PC-3 (cell line): ENCODE measurements around the gene PM20D2. TPM values are rescaled to one million over a fixed set of nuclear protein-coding genes. Genes with fewer than 3 reads are reported as not detected.

Experiments
- ATAC-seq: fragments of 200-7000 bp; cut with Tn5 transposase; 2 replicates; pipeline ENCODE4 v1.9.1; 2020; ENCODE audit warnings: mild to moderate bottlenecking, moderate library complexity
- BruUV-seq: library from RNA; stranded (reverse); fragments of 400-500 nt; replicated peaks from 2 replicates; lab custom pipeline; 2021; lab: Mats Ljungman, UMichigan
- CTCF ChIA-PET: fragments of 300-600 bp; sonication (Branson Sonifier 250); formaldehyde crosslinking; loops from one replicate; lab custom pipeline; 2022; ENCODE audit warnings: antibody characterized with exemption; lab: Charles Lee
- POLR2A ChIA-PET: fragments of 300-600 bp; sonication (Branson Sonifier 250); formaldehyde crosslinking; loops from one replicate; lab custom pipeline; 2022; ENCODE audit warnings: antibody characterized with exemption; ENCODE audit not compliant: unreplicated experiment; lab: Charles Lee
- DNase-seq: peaks from one replicate; pipeline ENCODE4 v3.0.0-alpha.2; 2015
- H2AFZ ChIP-seq: fragments of 300-600 bp; sonication (generic); 2 replicates; pipeline ENCODE4 v1.6.0; 2016; ENCODE audit warnings: antibody characterized with exemption, low read length
- H3F3A ChIP-seq: fragments of 300-600 bp; sonication (generic); one replicate; pipeline ENCODE4 v1.6.0; 2017; ENCODE audit warnings: antibody characterized with exemption, low read length, control low read depth, mild to moderate bottlenecking; ENCODE audit not compliant: unreplicated experiment
- H3K27ac ChIP-seq: fragments of 300-600 bp; sonication (generic); 2 replicates; pipeline ENCODE4 v1.5.1; 2016; ENCODE audit warnings: mild to moderate bottlenecking, low read length
- H3K27me3 ChIP-seq: fragments of 300-600 bp; sonication (generic); 2 replicates; pipeline ENCODE4 v1.6.1; 2016; ENCODE audit warnings: low read length, mixed read lengths
- H3K36me3 ChIP-seq: fragments of 300-600 bp; sonication (generic); 2 replicates; pipeline ENCODE4 v1.6.1; 2016; ENCODE audit warnings: low read depth, mixed run types, low read length, mixed read lengths
- H3K4me1 ChIP-seq: fragments of 300-600 bp; sonication (generic); 2 replicates; pipeline ENCODE4 v1.5.1; 2016; ENCODE audit warnings: low read length; ENCODE audit not compliant: insufficient read depth
- H3K4me2 ChIP-seq: fragments of 300-600 bp; sonication (generic); 2 replicates; pipeline ENCODE4 v1.6.0; 2016; ENCODE audit warnings: low read length
- H3K4me3 ChIP-seq: fragments of 300-600 bp; sonication (generic); 2 replicates; pipeline ENCODE4 v1.5.1; 2016; ENCODE audit warnings: mild to moderate bottlenecking, low read length, mixed read lengths
- H3K79me2 ChIP-seq: fragments of 300-600 bp; sonication (generic); 2 replicates; pipeline ENCODE4 v1.6.1; 2017; ENCODE audit warnings: low read length, mixed read lengths
- H3K9ac ChIP-seq: fragments of 300-600 bp; sonication (generic); 2 replicates; pipeline ENCODE4 v1.6.0; 2016; ENCODE audit warnings: mild to moderate bottlenecking, low read length
- H3K9me2 ChIP-seq: fragments of 300-600 bp; sonication (generic); replicated peaks from 2 replicates; pipeline ENCODE4 v1.6.1; 2016; ENCODE audit warnings: mixed run types, low read length, mixed read lengths
- H3K9me3 ChIP-seq: fragments of 300-600 bp; sonication (generic); 2 replicates; pipeline ENCODE4 v1.6.1; 2016; ENCODE audit warnings: low read length, mixed read lengths
- H4K20me1 ChIP-seq: fragments of 300-600 bp; sonication (generic); 2 replicates; pipeline ENCODE4 v1.6.1; 2016; ENCODE audit warnings: low read length, mixed read lengths
- EZH2 ChIP-seq: fragments of 300-600 bp; sonication (generic); IDR thresholded peaks from one replicate; pipeline ENCODE4 v1.6.1; 2017; ENCODE audit warnings: antibody characterized with exemption, mild to moderate bottlenecking, low read length; ENCODE audit not compliant: unreplicated experiment
- EZH2phosphoT487 ChIP-seq: fragments of 300-600 bp; sonication (generic); IDR thresholded peaks from 2 replicates; pipeline ENCODE4 v1.6.1; 2018; ENCODE audit warnings: mild to moderate bottlenecking, antibody characterized with exemption, low read length, borderline replicate concordance
- intact Hi-C: fragments of 100-400 bp; cut with micrococcal nuclease; formaldehyde crosslinking; loops from 2 replicates; pipeline ENCODE4 v1.9.0; 2023
- total RNA-seq: library from RNA; depleted of rRNA; stranded (reverse); fragments of >200 nt; gene quantifications from 2 replicates; pipeline ENCODE4 v1.2.3, GENCODE V29; 2014; rRNA removed
- TF ChIP-seq, protein P1 (sequence below): fragments of 300-600 bp; sonication (generic); conservative IDR thresholded peaks from 2 replicates; pipeline ENCODE4 v1.5.1; 2017; ENCODE audit warnings: antibody characterized with exemption, low read depth, mild to moderate bottlenecking, low read length

PM20D2 gene
- total RNA-seq, 1 experiment from 2014 or later = 17.3 TPM

DNA sequence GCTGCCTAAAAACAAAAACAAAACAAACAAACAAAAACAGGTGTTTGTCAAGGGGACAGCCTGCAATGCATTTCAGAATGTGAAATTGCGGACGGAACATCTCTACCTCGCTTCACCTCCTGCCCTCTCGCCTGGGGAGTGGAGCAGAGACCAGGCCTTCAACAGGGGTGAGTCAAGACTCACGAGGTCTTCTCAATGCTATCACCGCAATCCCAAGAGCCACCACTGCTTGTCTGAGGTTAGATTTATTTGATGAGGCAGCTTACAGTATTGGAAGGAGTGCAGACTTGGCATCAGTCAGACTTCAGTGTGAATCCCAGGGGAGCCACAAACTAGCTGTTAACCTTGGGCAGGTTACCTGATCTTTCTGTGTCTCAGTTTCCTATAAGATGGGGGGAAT is 63.6 kb downstream of the PM20D2 start:
- Histone ChIP-seq H3K27ac (no peak overlapping the region), H3K4me3 (no peak overlapping the region), H3K9me2 (no peaks in the 10 kb centered on the region), H3F3A (no peaks in the 10 kb centered on the region), H3K79me2 (no peaks in the 10 kb centered on the region), H3K36me3 (no peaks in the 10 kb centered on the region), H3K4me2 (no peak overlapping the region), H3K27me3 (no peaks in the 10 kb centered on the region), H3K4me1 (no peaks in the 10 kb centered on the region), H4K20me1 (no peaks in the 10 kb centered on the region), H3K9me3 (no peaks in the 10 kb centered on the region), H2AFZ (no peak overlapping the region), H3K9ac (no peak overlapping the region)
- intact Hi-C loops = no loop called here
- POLR2A ChIA-PET = no interaction called here
- CTCF ChIA-PET = no interaction called here
- no TSS peak for BruUV-seq
- DNase-seq (no peak), ATAC-seq (no peak)
- no peak for TF ChIP-seq EZH2
- TF ChIP-seq EZH2phosphoT487 = no peak
- TF ChIP-seq, protein P1, sequence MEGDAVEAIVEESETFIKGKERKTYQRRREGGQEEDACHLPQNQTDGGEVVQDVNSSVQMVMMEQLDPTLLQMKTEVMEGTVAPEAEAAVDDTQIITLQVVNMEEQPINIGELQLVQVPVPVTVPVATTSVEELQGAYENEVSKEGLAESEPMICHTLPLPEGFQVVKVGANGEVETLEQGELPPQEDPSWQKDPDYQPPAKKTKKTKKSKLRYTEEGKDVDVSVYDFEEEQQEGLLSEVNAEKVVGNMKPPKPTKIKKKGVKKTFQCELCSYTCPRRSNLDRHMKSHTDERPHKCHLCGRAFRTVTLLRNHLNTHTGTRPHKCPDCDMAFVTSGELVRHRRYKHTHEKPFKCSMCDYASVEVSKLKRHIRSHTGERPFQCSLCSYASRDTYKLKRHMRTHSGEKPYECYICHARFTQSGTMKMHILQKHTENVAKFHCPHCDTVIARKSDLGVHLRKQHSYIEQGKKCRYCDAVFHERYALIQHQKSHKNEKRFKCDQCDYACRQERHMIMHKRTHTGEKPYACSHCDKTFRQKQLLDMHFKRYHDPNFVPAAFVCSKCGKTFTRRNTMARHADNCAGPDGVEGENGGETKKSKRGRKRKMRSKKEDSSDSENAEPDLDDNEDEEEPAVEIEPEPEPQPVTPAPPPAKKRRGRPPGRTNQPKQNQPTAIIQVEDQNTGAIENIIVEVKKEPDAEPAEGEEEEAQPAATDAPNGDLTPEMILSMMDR = no peak

DNA sequence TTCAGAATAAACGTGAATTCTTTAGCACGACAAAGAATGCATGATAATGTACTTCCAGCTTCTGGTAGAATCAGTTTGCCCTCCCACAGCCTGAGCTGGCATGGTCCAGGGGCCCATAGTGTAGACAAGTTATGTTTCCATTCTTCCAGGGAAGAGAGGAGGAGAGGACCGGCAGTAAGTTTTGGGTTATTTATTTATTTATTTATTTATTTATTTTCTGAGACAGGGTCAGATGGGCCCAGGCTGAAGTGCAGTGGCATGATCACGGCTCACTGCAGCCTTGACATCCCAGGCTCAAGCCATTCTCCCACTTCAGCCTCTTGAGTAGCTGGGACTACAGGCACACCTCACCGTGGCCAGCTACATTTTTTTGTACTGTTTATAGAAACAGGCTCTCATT is 66.6 kb downstream of the PM20D2 start:
- Histone ChIP-seq H3F3A (no peaks in the 10 kb centered on the region), H3K79me2 (no peaks in the 10 kb centered on the region), H3K27me3 (no peaks in the 10 kb centered on the region), H3K4me1 (no peaks in the 10 kb centered on the region), H3K27ac (no peak overlapping the region), H2AFZ (no peak overlapping the region), H3K4me2 (no peak overlapping the region), H3K9me2 (no peaks in the 10 kb centered on the region), H3K36me3 (no peaks in the 10 kb centered on the region), H4K20me1 (no peaks in the 10 kb centered on the region), H3K4me3 (no peak overlapping the region), H3K9ac (no peak overlapping the region), H3K9me3 (no peaks in the 10 kb centered on the region)
- BruUV-seq = no TSS peak
- POLR2A ChIA-PET = no interaction called here
- DNase-seq = no peak
- TF ChIP-seq, protein P1 = no peak
- TF ChIP-seq EZH2 (no peak), EZH2phosphoT487 (no peak)
- intact Hi-C loops = no loop called here
- no peak for ATAC-seq
- CTCF ChIA-PET = no interaction called here

DNA sequence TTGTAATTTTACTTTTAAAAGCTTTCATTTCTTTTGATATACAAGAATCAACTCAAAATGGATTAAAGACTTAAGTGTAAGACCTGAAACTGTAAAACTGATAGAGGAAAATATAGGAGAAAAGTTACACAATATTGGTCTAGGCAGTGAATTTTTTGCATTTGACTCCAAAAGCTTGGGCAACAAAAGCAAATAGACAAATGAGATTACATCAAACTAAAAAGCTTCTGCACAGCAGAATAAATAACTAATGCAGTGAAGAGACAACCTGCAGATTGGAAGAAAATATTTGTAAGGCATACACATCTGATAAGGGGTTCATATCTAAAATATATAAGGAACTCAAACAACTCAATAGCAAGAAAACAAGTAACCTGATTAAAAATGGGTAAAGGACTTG is 68.3 kb downstream of the PM20D2 start:
- no peak overlapping the region for H2AFZ ChIP-seq
- no peaks in the 10 kb centered on the region for H4K20me1 ChIP-seq
- no TSS peak for BruUV-seq
- no peak for ATAC-seq
- no peak overlapping the region for H3K9ac ChIP-seq
- DNase-seq = no peak
- H3K9me3 ChIP-seq = no peaks in the 10 kb centered on the region
- no peaks in the 10 kb centered on the region for H3K9me2 ChIP-seq
- TF ChIP-seq, protein P1 = no peak
- no peak for TF ChIP-seq EZH2
- no peak for TF ChIP-seq EZH2phosphoT487
- H3K4me2 ChIP-seq = no peak overlapping the region
- H3F3A ChIP-seq = no peaks in the 10 kb centered on the region
- intact Hi-C loops = no loop called here
- H3K27me3 ChIP-seq = peaks cover 4% of the 10 kb centered on the region; the same call in 1 of the 2 replicates
- H3K4me3 ChIP-seq = no peak overlapping the region
- no peaks in the 10 kb centered on the region for H3K4me1 ChIP-seq
- no peak overlapping the region for H3K27ac ChIP-seq
- CTCF ChIA-PET = no interaction called here
- H3K79me2 ChIP-seq = no peaks in the 10 kb centered on the region
- POLR2A ChIA-PET = no interaction called here
- no peaks in the 10 kb centered on the region for H3K36me3 ChIP-seq

Other genes starting within 250 kb of the PM20D2 start
- gene RNGTT, start 182.4 kb upstream of the PM20D2 start, total RNA-seq = 15.7 and 16.1 TPM in 2 replicates
- gene PNRC1, start 65.3 kb upstream of the PM20D2 start, total RNA-seq = 9.3 and 12.7 TPM in 2 replicates
- gene SRSF12, start 28.0 kb upstream of the PM20D2 start, total RNA-seq = not detected in 2 replicates
- not detected in 2 replicates for gene GABRR1, start 71.3 kb downstream of the PM20D2 start, total RNA-seq
- gene GABRR2, start 169.2 kb downstream of the PM20D2 start, total RNA-seq = 0.23 and 0.36 TPM in 2 replicates
- gene UBE2J1, start 206.7 kb downstream of the PM20D2 start, total RNA-seq = 22.4 and 23.2 TPM in 2 replicates